NCI-H748 (cell line): ENCODE results near the gene ZNF853.
"Not testable (repeated sequence)": the region's sequence is repeated elsewhere in the genome, so short reads cannot be mapped to it uniquely, and the experiment has no call there.

Source experiments
- DNase-seq: peaks from one replicate; lab custom pipeline; 2025; ENCODE audit not compliant: unreplicated experiment; lab: John Stamatoyannopoulos, UW

ZNF853 gene

GRCh38 chr7:6606866-6607583 is 8.4 kb upstream of the ZNF853 start:
- DNase-seq, result no peak

DNA sequence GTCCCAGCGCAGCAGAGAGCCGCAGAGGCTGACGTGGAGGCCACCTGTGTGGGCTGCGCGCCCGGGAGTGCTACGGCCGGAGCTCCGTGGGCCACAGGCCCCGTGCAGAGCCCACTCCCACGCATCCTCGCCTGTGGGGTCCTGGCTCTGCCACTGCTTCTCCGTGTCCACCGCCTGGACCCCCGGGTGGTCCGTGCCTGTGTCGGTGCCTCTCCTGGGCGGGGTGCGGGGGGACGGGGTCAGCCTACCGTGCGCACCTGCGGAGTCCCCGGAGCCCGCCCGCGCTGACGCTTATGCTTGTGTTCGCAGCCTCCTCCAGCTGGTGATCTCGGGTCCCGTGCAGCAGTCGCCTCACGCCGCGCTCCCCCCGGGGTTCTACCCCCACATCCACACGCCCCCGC is 7.8 kb upstream of the ZNF853 start:
- no peak for DNase-seq

DNA sequence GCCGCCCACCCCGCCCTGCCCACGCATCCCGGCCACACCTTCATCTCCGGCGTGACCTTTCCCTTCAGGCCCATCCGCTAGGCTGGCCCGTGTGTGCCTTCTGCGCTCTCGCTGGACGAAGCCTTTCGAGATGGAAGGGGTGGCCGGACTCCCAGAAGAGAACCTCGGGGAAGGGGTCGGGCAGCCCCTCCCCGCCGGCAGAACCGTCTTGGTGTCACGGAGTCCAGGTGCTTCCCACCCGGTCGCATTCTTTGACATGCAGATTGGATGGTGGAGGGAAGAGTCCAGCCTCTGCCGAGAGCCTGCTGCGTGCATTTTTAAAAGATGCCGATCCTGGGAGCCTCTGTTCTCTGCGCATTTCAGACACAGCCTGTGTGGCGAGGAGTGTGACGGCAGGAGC is 7.3 kb upstream of the ZNF853 start:
- no peak for DNase-seq

- DNase-seq, result no peak
These were observed 6.6 kb upstream of the ZNF853 start for GRCh38 chr7:6608794-6609193.

GRCh38 chr7:6612819-6613218 is 2.6 kb upstream of the ZNF853 start:
- no peak for DNase-seq

GRCh38 chr7:6613706-6614105 is 1.7 kb upstream of the ZNF853 start:
- DNase-seq, result no peak

DNA sequence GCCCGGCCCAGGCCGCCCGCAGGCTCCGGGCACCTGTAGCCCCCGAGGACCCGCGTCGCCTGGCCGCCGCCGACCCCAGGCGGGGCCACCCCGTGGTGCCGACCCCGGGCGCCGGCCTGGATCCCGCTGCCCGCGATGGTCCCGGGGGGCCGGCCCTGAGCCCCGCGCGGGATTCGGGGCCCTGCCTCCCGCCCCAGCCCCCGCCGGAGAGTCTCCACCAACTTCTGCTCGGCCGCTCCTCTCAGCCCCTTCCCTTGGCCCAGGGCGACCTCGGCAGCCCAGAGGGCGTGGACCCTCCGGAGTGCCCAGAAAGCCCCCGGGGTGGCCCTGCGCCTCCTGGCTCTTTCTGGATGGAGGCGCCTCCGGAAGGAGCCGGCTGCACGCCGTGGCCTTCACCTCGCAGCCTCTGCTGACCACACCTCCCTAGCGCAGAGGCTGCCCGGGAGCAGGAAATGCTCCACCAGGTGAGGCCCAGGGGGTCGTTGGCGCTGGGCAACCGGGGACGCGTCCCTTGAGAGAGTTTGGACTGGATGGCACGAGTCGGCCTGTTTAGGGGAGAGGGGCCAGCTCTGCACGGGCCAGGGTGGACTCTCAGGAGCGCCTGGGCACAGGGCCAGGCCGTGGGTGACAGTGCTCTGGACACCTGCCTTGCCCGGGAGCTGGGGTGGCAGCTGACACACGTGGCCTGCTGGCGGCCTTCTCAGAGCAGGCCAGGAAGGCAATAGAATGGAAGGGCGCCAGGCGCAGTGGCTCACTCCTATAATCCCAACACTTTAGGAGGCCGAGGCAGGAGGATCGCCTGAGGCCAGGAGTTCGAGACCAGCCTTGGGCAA is 529 bp downstream of the ZNF853 start:
- DNase-seq, result peak; percentile 76

- DNase-seq, result no peak
These were observed 1.6 kb downstream of the ZNF853 start for GRCh38 chr7:6616854-6617643.

DNA sequence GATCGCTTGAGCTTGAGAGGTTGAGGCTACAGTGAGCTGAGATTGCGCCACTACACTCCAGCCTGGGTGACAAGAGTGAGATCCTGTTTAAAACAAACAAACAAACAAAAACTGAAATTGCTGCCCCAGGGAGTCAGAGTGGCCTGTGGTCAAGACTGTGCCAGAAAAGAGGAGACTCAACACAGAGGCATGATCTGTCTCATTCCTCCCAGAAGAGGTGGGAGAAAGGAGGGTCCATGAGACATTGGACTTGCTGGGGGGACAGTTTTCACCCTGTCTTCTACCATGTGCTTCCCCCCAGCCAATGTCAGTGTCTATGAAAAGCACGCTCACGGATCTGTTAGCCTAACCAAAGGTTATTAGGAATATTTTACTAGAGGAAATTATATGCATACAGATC is 3.2 kb downstream of the ZNF853 start:
- DNase-seq, result no peak

GRCh38 chr7:6619961-6620360 is 4.6 kb downstream of the ZNF853 start:
- no peak for DNase-seq

GRCh38 chr7:6621195-6622133 is 6.1 kb downstream of the ZNF853 start:
- DNase-seq, result no peak

DNA sequence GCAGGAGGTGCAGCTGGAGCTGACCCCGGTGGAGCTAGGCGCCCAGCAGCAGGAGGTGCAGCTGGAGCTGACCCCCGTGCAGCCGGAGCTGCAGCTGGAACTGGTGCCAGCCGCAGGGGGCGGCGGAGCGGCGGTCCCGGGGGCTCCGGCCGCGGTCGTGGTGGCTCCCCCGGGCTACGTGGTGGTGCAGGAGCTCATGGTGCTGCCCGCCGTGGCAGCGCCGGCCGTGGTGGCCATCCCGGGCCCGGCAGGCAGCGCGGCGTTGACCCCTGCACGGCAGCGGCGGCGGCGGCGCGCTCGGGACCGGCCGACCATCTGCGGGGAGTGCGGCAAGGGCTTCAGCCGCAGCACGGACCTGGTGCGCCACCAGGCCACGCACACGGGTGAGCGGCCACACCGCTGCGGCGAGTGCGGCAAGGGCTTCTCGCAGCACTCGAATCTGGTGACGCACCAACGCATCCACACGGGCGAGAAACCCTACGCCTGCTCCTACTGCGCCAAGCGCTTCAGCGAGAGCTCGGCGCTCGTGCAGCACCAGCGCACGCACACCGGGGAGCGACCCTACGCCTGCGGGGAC is 6.8 kb downstream of the ZNF853 start:
- DNase-seq, result no peak

DNA sequence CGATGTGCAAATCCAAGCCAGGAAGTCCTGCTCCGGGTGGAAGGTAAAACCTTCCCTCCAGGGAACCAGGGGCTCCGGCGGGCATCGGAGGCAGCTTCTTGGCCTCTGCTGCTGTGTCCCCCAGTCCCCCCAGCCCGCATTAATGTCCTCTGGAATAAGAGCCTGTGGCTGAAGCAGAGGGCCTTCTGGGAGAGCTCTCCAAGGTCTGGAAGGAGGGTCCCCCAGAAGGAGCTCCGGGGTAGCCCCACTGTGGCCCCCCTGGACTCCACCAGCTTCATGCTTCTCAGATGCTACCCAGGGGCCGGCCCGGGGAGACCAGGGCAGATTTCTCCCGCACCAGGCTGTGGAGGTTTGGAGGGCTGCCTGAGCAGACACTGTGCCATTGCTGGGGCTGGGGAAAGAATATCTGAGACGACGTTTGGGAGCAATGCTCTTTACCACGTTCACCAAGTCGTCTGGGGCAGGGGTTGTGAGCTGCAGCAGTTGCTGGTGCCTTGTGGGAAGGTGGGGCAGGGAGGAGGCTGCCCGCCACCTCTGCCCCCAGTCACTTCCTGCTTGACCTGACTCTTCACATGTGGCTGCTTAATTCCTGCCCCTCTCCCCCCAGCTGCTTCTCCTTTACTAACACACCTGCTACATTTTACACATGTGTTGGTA is 8.3 kb downstream of the ZNF853 start:
- no peak for DNase-seq

DNA sequence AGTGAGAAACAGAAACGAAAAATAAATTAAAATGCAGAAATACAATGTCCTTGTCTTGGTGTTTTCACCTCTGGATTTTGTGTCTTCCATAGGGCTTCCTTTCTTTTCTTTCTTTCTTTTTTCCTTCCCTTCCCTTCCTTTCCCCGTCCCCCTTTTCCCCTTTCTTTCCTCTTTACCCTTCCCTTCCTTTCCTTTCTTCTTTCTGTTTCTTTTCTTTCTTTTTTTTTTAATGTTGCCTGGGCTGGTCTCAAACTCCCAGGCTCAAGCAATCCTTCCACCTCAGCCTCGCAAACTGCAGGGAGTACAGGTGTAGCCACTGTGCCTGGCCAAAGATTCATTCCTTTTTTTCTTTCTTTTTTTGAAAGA is 8.8 kb downstream of the ZNF853 start:
- DNase-seq, result no peak

GRCh38 chr7:6628045-6628444 is 12.6 kb downstream of the ZNF853 start:
- peak; percentile 8 for DNase-seq

- DNase-seq, result no peak
These were observed 14.8 kb downstream of the ZNF853 start for GRCh38 chr7:6630007-6630849.

DNA sequence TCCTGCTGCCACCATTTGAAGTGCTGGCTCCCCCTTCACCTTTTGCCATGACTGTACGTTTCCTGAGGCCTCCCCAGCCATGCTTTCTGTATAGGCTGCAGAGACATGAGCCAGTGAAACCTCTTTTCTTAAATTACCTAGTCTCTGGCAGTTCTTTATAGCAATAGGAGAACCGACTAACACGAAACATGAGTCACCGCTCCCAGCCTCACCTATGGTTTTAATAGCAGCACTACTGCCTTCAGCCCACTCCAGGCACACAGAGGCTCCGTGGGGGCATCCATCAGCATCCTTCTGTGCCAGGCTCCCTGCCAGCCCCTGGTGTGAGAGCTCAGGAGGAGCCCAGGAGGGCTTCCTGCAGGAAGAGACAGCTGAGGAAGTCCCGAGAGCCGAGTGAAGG is 16.2 kb downstream of the ZNF853 start:
- no peak for DNase-seq

- DNase-seq, result no peak
These were observed 18.6 kb downstream of the ZNF853 start for GRCh38 chr7:6634021-6634420.

GRCh38 chr7:6634971-6635370 is 19.6 kb downstream of the ZNF853 start:
- DNase-seq, result not testable (repeated sequence)
